ENCODE measurements around the gene AKR1E2. TPM values are rescaled to one million over a fixed set of nuclear protein-coding genes. Genes with fewer than 3 reads are reported as not detected.

Gene AKR1E2
- total RNA-seq, 1 donor from 2014 or later: 7.4 TPM

- Mint-ChIP-seq H3K9me3 (ENCODE audit: low read depth) (no peaks in the 10 kb centered on the region), H3K36me3 (ENCODE audit: insufficient read depth) (no peaks in the 10 kb centered on the region), H3K4me3 (ENCODE audit: low read depth) (no peak overlapping the region), H3K27ac (no peak overlapping the region), H3K27me3 (peaks cover 3% of the 10 kb centered on the region), H3K4me1 (ENCODE audit: low read depth) (no peaks in the 10 kb centered on the region)
- DNase-seq (ENCODE audit: low spot score, unreplicated experiment): no peak
- no peak for TF ChIP-seq CTCF (IDR thresholded peaks at IDR 0.05; ENCODE audit: unreplicated experiment)
Measured at GRCh38 chr10:4806534-4806933, 19.5 kb upstream of the AKR1E2 start.

- Mint-ChIP-seq H3K9me3 (ENCODE audit: low read depth) (no peaks in the 10 kb centered on the region), H3K27me3 (peaks cover 4% of the 10 kb centered on the region), H3K4me3 (ENCODE audit: low read depth) (no peak overlapping the region), H3K36me3 (ENCODE audit: insufficient read depth) (no peaks in the 10 kb centered on the region), H3K4me1 (ENCODE audit: low read depth) (no peaks in the 10 kb centered on the region), H3K27ac (no peak overlapping the region)
- TF ChIP-seq CTCF (IDR thresholded peaks at IDR 0.05; ENCODE audit: unreplicated experiment): no peak
- no peak for DNase-seq (ENCODE audit: low spot score, unreplicated experiment)
Measured at GRCh38 chr10:4807761-4808507, 18.1 kb upstream of the AKR1E2 start.

- TF ChIP-seq CTCF (IDR thresholded peaks at IDR 0.05; ENCODE audit: unreplicated experiment): no peak
- no peak overlapping the region for H3K4me3 Mint-ChIP-seq (ENCODE audit: low read depth)
- no peak overlapping the region for H3K27ac Mint-ChIP-seq
- no peaks in the 10 kb centered on the region for H3K36me3 Mint-ChIP-seq (ENCODE audit: insufficient read depth)
- no peaks in the 10 kb centered on the region for H3K9me3 Mint-ChIP-seq (ENCODE audit: low read depth)
- no peak for DNase-seq (ENCODE audit: low spot score, unreplicated experiment)
- no peaks in the 10 kb centered on the region for H3K4me1 Mint-ChIP-seq (ENCODE audit: low read depth)
- H3K27me3 Mint-ChIP-seq: peaks cover 4% of the 10 kb centered on the region
Measured at GRCh38 chr10:4809156-4809555, 16.9 kb upstream of the AKR1E2 start.

GRCh38 chr10:4810092-4810491 is 15.9 kb upstream of the AKR1E2 start:
- H3K27ac Mint-ChIP-seq: no peak overlapping the region
- no peak for TF ChIP-seq CTCF (IDR thresholded peaks at IDR 0.05; ENCODE audit: unreplicated experiment)
- no peak overlapping the region for H3K4me3 Mint-ChIP-seq (ENCODE audit: low read depth)
- H3K36me3 Mint-ChIP-seq (ENCODE audit: insufficient read depth): no peaks in the 10 kb centered on the region
- peaks cover 4% of the 10 kb centered on the region for H3K27me3 Mint-ChIP-seq
- no peak for DNase-seq (ENCODE audit: low spot score, unreplicated experiment)
- H3K4me1 Mint-ChIP-seq (ENCODE audit: low read depth): no peaks in the 10 kb centered on the region
- H3K9me3 Mint-ChIP-seq (ENCODE audit: low read depth): no peaks in the 10 kb centered on the region

- TF ChIP-seq CTCF (IDR thresholded peaks at IDR 0.05; ENCODE audit: unreplicated experiment): no peak
- H3K4me3 Mint-ChIP-seq (ENCODE audit: low read depth): no peak overlapping the region
- no peaks in the 10 kb centered on the region for H3K4me1 Mint-ChIP-seq (ENCODE audit: low read depth)
- peaks cover 4% of the 10 kb centered on the region for H3K27me3 Mint-ChIP-seq
- H3K27ac Mint-ChIP-seq: no peak overlapping the region
- no peaks in the 10 kb centered on the region for H3K36me3 Mint-ChIP-seq (ENCODE audit: insufficient read depth)
- peaks cover 4% of the 10 kb centered on the region for H3K9me3 Mint-ChIP-seq (ENCODE audit: low read depth)
- no peak for DNase-seq (ENCODE audit: low spot score, unreplicated experiment)
Measured at GRCh38 chr10:4812046-4812445, 14.0 kb upstream of the AKR1E2 start.
